T-helper 1 cell treated with Interleukin-12 subunit alpha and Interleukin-12 subunit beta and Interleukin-4 antibody, amounts not matched to agents 30 ng/mL and 1 ng/mL, for 36 hours (primary cell): ENCODE measurements around the gene SNAPC2. TPM values are rescaled to one million over a fixed set of nuclear protein-coding genes. Genes with fewer than 3 reads are reported as not detected.
"Not testable (repeated sequence)": the region's sequence is repeated elsewhere in the genome, so short reads cannot be mapped to it uniquely, and the experiment has no call there.

Experiments used
- intact Hi-C: fragments of 100-400 bp; cut with micrococcal nuclease; formaldehyde crosslinking; loops from one replicate; pipeline ENCODE4 v1.15.1; 2024
- total RNA-seq: library from RNA; stranded (reverse); gene quantifications from 2 replicates; pipeline ENCODE4 v1.2.3, GENCODE V29; 2022

SNAPC2 gene
- total RNA-seq, 1 donor from 2014 or later: 28.5 TPM

DNA sequence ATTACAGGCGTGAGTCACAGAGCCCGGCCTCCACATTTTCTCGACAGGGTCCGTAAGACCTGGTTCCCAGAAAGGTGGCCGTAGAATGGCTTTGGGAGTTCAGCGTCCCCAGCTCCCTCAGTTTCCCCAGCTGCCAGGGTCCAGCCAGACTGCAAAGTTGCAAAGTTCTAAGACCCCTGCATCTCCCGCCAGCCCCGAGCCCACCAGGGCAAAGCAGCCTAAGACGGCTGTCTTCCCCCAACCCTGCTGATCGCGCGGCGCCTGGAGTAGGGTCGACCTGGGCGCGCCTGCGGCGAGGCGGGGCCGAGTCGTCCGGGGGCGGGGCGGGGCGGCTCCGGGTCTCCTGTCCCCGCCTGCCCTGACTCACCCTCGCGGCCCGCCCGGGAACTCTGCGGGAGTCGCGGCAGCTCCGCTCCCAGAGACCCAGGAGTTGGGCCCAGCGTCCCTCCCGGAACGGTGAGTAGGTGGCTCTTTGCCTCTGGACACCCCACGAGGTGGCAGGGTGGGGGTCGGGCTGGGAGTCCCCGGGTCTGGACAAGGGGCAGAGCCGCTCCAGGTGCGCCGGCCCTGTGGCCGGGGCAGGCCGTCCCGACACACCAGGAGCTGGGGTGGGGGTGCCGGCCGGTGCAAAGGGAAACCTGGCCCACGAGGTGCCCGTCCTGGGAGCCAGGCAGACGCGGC lies 31.9 kb upstream of the SNAPC2 start, which contains the start of gene LRRC8E:
Gene LRRC8E (plus strand): TSS at position 366 of the 681 bp plus-strand sequence. CDS start 7,094 bp downstream, outside the sequence.
- intact Hi-C loops: no loop called here

DNA sequence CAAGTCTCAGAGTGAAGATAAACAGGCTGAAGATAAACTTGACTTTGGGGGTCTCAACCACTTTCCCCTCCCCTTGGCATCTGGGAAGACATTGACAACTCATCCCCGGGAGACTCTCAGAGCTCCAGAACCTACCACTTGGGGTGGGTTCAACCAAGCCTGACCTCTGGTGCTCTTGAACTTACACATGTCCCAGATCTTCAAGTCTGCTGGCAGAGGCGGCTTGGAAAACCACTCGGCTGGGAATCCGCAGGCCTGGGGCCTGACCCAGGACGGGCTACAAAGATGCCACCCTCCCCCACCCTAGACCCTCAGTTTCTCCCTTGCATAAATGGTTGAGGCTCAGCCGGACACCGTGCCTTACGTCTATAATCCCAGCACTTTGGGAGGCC lies 31.3 kb upstream of the SNAPC2 start:
- intact Hi-C loops: no loop called here

DNA sequence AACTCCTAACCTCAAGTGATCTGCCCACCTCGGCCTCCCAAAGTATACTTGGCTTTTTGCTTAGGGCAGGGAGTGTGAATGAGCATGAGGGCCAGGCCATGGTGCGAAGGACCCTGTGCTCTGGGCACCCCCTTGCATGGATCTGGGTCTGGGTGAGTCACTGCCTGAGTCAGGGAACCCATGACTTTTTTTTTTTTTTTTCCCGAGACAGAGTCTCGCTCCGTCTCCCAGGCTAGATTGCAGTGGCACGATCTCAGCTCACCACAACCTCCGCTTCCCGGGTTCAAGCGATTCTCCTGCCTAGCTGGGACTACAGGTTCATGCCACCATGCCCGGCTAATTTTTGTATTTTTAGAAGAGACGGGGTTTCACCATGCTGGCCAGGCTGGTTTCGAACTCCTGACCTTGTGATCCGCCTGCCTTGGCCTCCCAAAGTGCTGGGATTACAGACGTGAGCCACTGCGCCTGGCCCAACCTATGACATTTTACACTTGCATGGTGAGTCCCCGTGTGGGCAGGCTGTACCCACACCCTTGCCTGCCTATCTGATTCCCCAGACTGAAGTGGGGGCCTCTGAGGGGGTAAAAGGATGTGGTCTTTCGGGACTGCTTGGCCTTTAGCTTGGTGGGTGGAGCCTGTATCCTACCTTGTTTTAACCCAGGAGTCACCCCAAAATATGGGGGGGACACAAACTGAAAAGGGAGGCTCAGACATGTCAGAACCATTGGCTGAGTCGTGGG lies 26.6 kb upstream of the SNAPC2 start:
- intact Hi-C loops: not testable (repeated sequence)

DNA sequence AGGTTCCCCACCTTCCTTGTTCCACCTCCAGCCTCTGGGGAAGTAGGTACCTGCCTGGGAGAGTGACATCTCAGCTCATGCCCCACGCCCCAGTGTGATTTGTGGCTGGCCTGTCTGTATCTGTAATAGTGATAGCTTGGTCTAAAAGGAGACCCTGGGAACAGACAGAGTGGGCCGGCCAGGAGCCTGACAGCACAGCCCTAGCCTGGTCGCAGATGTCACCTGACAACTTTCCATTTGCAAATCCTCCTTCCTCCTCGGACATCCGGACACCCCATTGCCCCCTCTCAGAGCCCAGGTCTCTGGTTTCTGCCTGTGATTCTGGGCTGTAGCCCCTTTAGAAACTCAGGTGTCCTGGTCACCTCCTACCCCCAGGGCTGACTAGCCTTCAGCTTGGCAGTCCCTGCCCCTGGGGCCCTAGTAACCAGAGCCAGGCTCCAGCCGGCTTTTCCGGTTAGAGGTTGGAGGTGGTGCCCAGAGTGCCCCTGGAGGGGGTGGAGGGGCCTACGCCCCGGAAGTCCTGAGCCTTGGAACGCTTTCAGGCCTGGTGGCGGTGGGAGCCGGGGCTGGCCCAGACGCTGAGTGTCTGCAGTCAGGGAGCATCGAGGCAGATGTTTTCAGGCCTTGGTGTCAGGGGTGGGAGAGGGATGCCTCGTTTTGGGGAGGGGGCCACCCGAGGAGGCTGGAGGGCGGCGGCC lies 25.4 kb upstream of the SNAPC2 start:
- intact Hi-C loops: no loop called here

DNA sequence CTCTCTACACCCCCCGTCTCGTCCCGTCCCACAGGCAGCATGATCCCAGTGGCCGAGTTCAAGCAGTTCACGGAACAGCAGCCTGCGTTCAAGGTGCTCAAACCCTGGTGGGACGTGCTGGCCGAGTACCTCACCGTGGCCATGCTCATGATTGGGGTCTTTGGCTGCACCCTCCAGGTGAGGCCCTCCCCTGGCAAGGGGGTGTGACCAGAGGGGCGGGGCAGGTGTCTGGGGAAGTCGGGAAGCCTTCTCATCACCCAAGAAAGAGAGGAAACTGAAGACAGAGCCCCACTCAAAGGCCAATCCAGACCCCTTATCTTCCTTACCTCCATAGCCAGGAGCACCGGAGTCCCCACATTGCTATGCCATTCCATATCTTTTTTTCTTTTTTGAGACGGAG lies 24.6 kb upstream of the SNAPC2 start:
- intact Hi-C loops: no loop called here

DNA sequence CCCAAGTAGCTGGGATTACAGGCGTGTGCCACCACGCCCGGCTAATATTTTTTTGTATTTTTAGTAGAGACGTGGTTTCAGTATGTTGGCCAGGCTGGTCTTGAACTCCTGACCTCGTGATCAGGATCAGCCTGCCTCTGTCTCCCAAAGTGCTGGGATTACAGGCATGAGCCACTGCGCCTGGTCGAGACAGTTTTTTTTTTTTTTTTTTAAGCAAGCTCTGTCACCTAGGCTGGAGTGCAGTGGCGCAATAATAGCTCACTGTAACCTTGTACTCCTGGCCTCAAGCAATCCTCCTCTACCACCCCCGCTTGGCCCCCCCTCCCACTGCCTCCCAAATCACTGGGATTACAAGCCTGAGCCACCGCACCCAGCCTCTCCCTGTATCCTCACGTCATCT lies 22.8 kb upstream of the SNAPC2 start:
- intact Hi-C loops: no loop called here

DNA sequence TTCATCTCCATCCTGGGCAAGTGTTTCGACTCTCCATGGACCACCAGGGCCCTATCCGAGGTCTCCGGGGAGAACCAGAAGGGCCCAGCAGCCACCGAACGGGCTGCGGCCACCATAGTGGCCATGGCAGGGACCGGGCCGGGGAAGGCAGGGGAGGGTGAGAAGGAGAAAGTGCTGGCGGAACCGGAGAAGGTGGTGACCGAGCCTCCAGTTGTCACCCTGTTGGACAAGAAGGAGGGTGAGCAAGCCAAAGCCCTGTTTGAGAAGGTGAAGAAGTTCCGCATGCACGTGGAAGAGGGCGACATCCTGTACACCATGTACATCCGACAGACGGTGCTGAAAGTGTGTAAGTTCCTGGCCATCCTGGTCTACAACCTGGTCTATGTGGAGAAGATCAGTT lies 21.2 kb upstream of the SNAPC2 start:
- intact Hi-C loops: no loop called here

DNA sequence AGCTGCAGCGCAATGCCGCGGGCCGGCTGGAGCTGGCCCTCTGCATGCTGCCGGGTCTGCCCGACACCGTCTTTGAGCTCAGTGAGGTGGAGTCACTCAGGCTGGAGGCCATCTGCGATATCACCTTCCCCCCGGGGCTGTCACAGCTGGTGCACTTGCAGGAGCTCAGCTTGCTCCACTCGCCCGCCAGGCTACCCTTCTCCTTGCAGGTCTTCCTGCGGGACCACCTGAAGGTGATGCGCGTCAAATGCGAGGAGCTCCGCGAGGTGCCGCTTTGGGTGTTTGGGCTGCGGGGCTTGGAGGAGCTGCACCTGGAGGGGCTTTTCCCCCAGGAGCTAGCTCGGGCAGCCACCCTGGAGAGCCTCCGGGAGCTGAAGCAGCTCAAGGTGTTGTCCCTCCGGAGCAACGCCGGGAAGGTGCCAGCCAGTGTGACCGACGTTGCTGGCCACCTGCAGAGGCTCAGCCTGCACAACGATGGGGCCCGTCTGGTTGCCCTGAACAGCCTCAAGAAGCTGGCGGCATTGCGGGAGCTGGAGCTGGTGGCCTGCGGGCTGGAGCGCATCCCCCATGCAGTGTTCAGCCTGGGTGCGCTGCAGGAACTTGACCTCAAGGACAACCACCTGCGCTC lies 20.3 kb upstream of the SNAPC2 start:
- intact Hi-C loops: no loop called here

DNA sequence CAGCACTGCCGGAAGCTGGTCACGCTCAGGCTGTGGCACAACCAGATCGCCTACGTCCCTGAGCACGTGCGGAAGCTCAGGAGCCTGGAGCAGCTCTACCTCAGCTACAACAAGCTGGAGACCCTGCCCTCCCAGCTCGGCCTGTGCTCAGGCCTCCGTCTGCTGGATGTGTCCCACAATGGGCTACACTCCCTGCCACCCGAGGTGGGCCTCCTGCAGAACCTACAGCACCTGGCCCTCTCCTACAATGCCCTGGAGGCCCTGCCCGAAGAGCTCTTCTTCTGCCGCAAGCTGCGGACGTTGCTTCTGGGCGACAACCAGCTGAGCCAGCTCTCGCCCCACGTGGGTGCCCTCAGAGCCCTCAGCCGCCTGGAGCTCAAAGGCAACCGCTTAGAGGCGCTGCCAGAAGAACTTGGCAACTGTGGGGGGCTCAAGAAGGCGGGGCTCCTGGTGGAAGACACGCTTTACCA lies 19.7 kb upstream of the SNAPC2 start:
- intact Hi-C loops: no loop called here

DNA sequence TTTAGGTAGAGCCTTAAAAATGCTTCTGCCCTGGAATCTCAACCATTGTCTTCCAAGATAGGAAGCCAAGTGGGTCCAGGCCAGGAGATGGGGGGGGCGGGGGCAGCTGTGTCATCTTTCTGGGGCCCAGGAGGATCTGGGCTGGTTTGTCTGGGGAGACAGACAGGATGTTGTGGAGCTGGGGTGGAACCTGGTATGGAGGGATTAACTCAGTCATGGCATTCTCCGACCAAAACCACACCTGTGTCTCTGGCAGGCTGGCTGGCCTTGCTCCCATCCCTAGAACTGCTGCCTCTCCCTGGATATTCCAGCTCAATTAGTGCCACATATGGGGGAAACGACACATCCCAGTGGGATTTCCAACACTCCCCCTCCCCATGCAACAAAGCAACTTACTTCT lies 19.2 kb upstream of the SNAPC2 start:
- intact Hi-C loops: no loop called here

DNA sequence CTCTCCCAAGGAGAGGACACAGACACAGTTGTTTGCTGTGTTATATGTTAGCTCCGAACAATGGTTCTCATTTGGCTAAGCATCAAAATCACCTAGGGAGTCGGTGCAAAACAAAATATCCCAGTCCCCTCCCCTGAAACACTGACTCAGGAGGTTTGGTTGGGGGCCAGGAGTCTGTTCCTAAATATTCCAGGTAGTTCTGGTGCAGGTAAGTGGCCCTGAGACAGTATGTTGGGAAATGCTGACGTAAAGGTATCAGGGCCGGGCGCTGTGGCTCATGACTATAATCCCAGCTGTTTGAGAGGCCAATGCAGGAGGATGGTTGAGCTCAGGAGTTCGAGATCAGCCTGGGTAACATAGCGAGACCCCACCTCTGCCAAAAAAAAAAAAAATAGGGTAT lies 18.8 kb upstream of the SNAPC2 start:
- intact Hi-C loops: no loop called here

DNA sequence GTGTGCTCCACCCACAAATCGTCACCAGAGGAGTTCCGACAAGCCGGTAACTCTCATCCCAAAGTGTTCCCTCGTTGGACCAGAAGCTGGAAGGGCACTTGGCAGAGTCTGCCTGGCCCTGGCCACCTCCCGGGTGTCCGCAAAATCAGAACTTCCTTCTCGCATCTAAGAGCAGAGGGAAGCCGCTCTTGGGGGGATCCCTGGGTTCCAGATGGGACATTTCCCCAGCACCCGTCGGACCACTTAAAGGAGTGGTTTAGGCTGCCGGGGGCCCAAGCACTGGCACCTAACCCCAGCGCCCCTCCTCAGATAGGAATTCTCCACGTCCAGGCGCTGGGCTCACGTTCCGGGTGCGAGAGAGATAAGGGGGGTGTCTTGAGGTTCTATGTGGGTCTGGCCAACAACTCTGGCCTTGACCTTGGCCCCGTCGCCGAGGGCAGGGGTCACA lies 17.3 kb upstream of the SNAPC2 start:
- intact Hi-C loops: loop anchor here (1.0 kb wide), 7 partner anchors 13 to 369 kb away; partner anchors contain the start of genes PET100, SNAPC2, TIMM44 and XAB2

DNA sequence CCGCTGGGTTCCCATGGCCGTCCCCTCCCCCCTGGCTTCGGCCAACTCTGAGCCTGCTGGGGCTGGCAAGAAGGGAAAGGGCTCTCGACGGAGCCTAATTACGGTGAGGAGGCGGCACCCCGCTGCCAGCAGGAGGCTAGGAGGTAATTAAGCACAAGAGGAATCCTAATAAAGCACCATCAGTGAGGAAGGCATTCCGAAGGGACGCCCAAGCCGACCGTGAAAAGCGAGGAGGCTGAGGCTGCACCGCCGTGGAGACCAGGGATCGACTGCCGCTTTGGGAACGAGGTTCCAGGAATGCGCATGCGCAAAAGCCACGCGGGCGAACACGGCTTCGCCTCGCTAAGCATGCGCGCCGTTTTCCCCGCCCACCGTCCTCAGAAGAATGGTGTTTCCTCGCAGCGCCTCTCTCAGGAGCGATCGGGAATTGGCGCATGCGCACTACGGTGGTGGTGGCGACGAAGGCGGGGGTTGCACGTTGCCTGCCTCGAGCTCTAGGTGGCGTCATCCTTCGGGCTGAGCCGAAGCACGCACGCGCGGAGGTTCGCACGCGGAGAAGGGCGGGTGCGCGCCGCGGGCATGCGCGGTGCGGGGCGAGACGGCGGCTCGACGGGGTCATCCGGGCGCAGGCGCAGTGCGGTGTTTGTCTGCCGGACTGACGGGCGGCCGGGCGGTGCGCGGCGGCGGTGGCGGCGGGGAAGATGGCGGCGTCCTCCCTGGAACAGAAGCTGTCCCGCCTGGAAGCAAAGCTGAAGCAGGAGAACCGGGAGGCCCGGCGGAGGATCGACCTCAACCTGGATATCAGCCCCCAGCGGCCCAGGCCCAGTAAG lies 16.7 kb upstream of the SNAPC2 start, which contains the start of gene MAP2K7:
Gene MAP2K7 (plus strand): TSS at position 634 of the 830 bp plus-strand sequence. CDS start 68 bp downstream, at position 702.
- intact Hi-C loops: loop anchor here (1.0 kb wide), 7 partner anchors 13 to 369 kb away; partner anchors contain the start of genes PET100, SNAPC2, TIMM44 and XAB2

DNA sequence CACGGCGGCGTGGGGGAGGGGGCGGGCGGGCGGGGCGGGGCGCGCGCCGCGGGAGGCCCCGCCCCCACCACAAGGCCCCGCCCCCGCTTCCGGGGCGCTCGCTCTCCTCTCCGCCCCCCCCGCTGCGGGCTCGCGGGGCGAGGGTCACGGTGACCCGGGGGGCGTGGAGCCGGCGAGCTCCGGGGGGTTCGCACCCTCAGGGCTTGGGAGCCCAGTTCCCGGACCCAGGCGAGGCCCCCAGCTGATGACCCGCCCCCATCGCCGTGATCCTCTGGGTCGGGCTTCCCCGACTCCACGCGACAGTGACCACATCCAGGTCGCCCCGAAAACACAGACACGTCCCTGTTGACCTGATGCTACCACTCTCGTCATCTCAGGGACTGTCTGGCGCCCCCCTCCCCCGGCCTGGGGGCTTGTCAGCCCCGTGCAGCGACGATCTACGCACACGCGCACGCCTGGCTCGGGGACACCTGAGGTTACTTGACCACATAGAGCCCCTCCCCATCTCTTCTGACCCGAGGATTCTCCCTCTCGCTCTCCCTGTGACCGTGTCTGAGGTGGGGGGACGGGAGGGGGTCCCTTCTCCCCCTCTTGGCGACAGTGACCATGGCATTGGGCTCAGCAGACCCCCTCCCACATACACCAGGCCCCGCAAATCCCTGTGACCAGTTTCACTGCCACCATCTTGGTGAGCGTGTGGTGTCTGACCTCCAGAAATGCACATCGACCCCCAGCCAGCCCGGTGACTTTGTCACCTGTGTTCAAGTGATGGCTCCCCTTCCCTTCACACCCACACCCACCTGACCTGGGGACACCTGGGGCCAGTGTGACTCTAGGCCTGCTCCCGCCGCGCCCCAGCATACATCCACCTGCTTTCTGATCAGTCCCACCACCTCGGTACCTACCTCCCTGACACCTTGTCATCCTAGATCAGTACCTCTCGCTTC lies 15.8 kb upstream of the SNAPC2 start:
- intact Hi-C loops: no loop called here

DNA sequence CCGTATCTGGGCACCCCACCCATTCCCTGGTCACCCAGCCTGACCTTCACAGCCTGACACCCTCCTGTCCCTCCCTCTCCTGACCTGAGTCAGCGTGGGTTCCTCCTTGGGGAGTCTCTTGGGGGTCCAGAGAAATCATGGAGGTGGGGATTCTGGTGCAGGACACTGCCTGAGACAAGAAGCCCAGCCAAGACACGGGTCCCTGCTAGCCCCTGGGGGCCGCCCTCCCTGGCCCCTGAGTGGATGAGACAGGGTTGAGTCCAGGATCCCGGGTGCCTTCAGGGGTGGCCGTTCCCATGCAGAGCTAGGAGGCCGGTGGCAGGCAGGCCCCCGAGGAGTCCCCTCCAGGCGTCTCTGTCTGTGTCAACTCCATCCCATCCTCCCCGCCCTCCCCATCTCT lies 14.9 kb upstream of the SNAPC2 start:
- intact Hi-C loops: no loop called here

DNA sequence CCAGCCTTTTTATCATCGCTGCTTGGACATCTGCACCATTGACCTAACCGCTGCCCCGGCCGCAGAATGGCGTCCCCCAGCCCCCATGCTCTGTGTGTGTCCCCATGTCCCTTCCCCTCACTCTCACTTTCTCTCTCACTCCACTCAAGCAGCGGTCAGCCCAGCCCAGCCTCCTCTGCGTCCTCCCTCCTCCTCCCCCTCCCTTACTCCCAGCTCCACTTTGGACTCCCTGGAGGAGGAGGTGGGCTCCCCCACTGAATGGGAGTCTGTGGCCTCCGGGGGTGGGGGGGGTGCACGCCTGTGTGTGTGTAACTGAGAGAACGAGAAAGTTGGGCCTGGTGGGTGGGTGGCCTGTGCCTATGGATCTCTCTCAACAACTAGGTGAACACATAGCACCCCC lies 14.3 kb upstream of the SNAPC2 start:
- intact Hi-C loops: no loop called here

DNA sequence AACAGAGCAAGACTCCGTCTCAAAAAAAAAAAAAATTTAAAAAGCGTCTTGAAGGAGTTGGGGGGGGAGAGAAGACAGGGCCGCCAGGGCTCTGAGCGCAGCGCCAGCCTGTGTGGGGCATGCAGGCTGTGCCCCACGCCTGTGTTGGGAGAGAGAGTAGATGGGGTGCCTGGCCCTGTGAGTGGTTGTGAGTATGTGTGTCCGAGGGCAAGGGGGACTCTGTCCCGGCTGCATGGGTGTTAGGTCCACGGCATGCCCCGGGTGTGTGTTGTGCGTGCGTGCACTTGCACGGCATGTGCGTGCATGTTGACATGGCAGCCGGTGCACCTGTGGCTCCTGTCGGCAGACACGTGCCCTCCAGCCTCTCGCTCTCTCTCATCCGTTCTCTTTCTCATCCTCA lies 13.0 kb upstream of the SNAPC2 start:
- intact Hi-C loops: no loop called here

DNA sequence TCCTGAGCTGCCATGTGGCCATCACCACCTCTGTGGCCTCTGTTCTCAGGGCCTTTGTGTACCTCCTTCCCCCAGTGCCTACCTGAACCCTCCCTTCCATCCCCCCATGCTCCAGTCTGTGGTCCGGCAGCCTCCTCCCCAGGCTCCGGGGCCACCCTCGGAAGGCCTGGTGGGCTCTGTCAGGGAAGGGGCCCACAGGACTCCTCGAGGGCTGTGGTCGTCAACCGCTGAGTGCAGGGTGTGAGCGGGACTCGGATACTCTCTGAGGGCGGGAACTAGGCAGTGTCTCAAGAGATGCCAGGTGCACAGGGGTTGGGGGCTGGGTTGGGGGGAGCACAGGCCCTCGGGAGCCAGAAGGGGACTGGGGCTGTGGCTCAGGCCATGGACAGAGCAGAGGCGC lies 12.6 kb upstream of the SNAPC2 start:
- intact Hi-C loops: no loop called here

DNA sequence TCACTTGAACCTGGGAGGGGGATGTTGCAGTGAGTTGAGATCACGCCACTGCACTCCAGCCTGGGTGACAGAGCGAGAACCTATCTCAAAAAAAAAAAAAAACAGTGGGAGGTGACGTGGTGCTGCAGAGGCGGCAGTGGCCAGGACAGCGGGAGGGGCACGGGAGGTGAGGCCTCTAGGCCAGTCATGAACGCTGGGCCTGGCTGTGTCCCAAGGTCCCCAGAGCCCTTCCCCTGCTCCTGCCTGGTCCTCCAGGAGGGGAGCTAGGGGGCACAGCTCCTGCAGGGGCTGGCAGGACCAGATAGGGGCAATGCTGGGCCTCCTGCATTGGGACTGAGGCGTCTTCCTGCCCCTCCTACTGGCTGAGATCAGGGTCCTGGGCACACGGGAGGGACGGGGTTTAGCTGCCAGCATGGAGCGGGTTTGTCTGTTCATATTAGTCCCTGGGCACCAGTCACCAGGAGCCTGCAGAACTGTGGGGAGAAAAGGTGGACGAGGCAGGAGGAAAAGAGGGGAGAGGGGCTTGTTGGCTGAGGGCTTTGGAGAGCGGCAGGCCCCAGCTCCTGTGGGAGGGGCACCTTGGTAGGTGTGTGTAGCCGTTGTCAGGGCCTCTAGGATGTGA lies 11.9 kb upstream of the SNAPC2 start:
- intact Hi-C loops: no loop called here
